C1 segment of cervical spinal cord (tissue), 14 donors: ENCODE results near the gene SRI.
"Not testable (repeated sequence)": the region's sequence is repeated elsewhere in the genome, so short reads cannot be mapped to it uniquely, and the experiment has no call there.

ENCODE experiments used
- DNase-seq, 14 donors: peaks; one replicate each; lab custom pipeline; 2025; lab: John Stamatoyannopoulos, UW

Gene SRI

GRCh38 chr7:88183051-88183450 lies 36.8 kb downstream of the SRI start:
- no peak for DNase-seq

- DNase-seq, result no peak
Observed at GRCh38 chr7:88176190-88176589, 43.6 kb downstream of the SRI start.

GRCh38 chr7:88172842-88173241 lies 47.0 kb downstream of the SRI start:
- no peak for DNase-seq

- peak in 1 of 14 donors; percentile 29 for DNase-seq
Observed at GRCh38 chr7:88169717-88170320, 50.0 kb downstream of the SRI start.

GRCh38 chr7:88167721-88168120 lies 52.1 kb downstream of the SRI start:
- no peak for DNase-seq

- peak in 11 of 14 donors; percentile 5 to 47 (median 32) for DNase-seq
Observed at GRCh38 chr7:88167223-88167622, 52.6 kb downstream of the SRI start.

- DNase-seq, result no peak
Observed at GRCh38 chr7:88165697-88166096, 54.1 kb downstream of the SRI start.

- DNase-seq, result not testable (repeated sequence)
Observed at GRCh38 chr7:88159741-88160140, 60.1 kb downstream of the SRI start.

GRCh38 chr7:88156356-88156755 lies 63.5 kb downstream of the SRI start:
- DNase-seq, result no peak

- no peak for DNase-seq
Observed at GRCh38 chr7:88155756-88156155, 64.1 kb downstream of the SRI start.
